GM21515 (cell line): Measurements from ENCODE around the gene TMEM232.
"Not testable (repeated sequence)": the region's sequence is repeated elsewhere in the genome, so short reads cannot be mapped to it uniquely, and the experiment has no call there.

Experiments used
- ATAC-seq: cut with Tn5 transposase; IDR thresholded peaks from one replicate; pipeline ENCODE4 v1.9.1; 2021; ENCODE audit not compliant: unreplicated experiment

Gene TMEM232

GRCh38 chr5:110536120-110537115 lies 190.1 kb downstream of the TMEM232 start:
- no peak for ATAC-seq

DNA sequence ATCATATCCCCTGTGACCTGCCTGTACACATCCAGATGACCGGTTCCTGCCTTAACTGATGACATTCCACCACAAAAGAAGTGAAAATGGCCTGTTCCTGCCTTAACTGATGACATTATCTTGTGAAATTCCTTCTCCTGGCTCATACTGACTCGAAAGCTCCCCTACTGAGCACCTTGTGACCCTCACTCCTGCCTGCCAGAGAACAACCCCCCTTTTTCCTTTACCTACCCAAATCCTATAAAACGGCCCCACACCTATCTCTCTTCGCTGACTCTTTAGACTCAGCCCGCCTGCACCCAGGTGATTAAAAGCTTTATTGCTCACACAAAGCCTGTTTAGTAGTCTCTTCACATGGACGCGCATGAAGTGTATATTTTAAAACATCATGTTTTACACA lies 191.3 kb downstream of the TMEM232 start:
- not testable (repeated sequence) for ATAC-seq

DNA sequence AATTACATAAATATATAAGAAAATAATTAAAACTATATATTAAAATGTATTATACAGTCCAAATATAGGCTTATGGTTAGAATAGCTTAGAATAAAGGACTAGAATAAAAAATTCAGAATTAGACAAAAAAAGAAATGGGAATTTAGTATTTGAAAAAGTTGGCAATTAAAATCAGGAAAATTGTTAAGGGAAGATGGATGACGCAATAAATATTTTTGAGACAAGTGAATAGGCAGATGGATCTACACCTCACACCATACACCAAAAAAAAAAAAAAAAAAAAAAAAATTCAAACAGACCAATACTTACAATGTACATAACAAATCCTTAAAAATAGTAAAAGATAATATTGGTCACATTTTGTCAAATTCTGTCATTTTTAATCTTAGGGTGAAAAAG lies 200.7 kb downstream of the TMEM232 start:
- ATAC-seq = no peak

DNA sequence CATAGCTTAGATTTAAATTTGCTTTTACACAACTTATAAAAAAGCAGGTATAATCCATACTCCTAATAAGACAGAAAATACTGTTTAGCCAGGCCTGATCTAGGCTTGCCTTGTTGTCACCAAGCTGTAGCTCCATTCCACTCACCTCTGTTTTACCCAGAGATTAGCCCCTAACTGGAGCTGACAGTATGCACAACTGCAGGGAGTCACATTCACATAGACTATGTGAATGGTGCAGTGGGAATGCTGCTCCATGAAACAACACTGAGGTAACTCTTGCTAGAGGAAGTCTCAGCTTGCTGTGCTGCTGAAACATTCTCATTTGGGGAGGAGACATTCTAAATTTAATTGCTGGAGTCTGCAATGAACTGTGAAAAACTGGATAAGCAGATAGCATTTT lies 209.1 kb downstream of the TMEM232 start:
- no peak for ATAC-seq

DNA sequence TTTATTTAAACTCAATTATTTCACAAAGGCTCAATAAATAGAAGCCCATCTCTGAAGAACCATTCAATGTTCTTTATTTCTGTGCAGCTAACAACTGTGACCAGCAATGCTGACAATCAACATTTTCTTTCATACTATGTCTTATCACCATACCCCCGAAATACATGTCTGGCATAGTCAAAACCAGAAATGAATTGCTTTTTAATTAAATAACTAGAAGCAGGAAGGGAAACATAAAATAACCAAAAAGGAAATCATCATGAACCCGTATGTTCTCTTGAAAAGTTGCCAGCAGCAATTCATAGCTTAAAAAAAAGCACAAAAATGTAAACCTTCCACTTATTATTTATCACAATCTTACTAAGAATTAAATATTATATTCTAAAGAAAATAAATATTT lies 212.4 kb downstream of the TMEM232 start:
- no peak for ATAC-seq

- no peak for ATAC-seq
Measured at GRCh38 chr5:110512266-110512665, 214.2 kb downstream of the TMEM232 start.

DNA sequence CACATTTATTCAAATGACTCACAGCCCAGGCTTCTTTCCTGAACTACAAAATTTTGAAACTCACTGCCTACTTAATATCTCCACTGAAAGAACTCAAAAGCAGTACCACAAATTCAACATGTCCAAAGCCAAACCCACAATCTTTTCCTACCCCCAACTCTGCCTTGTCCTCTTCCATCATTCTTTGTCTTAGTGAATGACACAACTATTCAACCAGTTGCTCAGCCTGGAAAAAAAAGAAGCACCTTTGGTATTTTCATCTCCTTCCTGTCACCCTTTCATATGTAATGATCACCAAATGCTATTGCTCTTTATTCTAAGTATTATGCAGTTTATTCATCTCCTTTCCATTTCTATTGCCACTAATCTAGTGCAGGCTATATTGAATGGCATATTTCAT lies 216.3 kb downstream of the TMEM232 start:
- ATAC-seq = no peak

GRCh38 chr5:110507972-110508371 lies 218.5 kb downstream of the TMEM232 start:
- ATAC-seq = no peak

- no peak for ATAC-seq
Measured at GRCh38 chr5:110506378-110506777, 220.1 kb downstream of the TMEM232 start.

- ATAC-seq = no peak
Measured at GRCh38 chr5:110496276-110496675, 230.2 kb downstream of the TMEM232 start.

- no peak for ATAC-seq
Measured at GRCh38 chr5:110492446-110492845, 234.0 kb downstream of the TMEM232 start.

GRCh38 chr5:110478895-110479294 lies 247.6 kb downstream of the TMEM232 start:
- no peak for ATAC-seq

DNA sequence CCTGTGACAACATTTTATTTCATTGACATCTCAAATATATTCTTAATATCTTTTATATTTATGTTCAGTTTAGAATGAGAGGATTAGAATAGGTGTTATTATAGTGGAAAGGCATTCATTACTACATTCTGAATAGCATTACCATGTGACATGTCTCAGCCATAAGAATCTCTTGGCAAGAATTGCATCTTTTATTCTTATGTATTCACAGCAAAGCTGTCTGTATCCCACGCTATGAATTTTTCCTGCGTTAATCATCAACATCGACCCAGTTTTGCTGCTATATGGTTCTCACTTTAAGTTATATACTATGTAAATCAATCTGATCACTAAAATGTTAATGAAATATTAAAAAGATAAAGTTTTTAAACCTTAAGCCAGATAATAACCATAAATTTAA lies 248.6 kb downstream of the TMEM232 start:
- no peak for ATAC-seq

- ATAC-seq = no peak
Measured at GRCh38 chr5:110476164-110476563, 250.3 kb downstream of the TMEM232 start.

DNA sequence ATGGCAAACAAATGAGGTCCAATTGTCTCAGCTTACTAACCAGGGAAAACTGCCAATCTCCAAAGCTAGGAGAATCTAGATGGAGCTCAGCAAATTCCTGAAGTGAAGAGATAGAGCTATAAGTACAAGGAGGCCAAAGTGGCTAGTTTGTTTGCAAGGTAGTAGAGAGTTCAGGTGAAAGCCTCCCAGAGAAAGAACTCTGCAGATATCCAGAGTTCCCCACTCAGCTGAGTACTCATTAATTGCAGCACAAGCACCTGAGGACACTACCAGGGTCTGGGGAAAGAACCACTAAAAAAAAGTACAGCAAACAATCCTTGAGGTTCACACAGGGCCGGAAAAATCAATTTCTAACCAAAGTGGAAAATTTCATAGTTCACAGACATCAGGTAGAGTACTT lies 250.9 kb downstream of the TMEM232 start:
- ATAC-seq = no peak

GRCh38 chr5:110469486-110469885 lies 257.0 kb downstream of the TMEM232 start:
- no peak for ATAC-seq

DNA sequence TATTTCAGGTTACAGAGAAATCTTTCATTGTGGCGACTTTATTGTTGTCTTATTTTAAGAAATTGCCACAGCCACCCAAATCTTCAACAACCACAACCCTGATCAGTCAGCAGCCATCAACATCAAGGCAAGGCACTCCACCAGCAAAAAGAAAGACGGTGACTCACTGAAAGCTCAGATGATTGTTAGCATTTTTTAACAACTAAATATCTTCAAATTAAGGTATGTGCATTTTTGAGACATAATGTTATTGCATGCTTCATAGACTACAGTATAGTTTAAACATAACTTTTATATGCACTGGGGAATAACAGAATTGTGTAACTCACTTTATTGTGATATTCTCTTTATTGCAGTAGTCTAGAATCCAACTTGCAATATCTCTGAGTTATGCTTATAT lies 263.4 kb downstream of the TMEM232 start:
- no peak for ATAC-seq

DNA sequence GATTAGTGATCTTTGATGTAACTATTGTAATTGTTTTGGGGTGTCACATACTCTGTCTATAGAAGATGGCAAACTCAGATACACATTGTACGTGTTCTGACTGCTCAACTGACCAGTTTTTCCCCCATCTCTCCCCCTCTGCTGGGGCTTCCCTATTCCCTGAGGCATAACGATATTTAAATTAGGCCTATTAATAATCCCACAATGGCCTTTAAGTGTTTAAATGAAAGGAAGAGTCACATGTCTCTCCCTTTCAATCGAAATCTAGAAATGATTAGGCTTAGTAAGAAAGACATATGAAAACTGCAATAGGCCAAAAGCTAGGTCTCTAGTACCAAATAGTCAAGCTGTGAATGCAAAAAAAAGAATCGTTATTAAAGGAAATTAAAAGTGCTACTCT lies 265.6 kb downstream of the TMEM232 start:
- no peak for ATAC-seq

GRCh38 chr5:110458313-110458712 lies 268.2 kb downstream of the TMEM232 start:
- no peak for ATAC-seq

DNA sequence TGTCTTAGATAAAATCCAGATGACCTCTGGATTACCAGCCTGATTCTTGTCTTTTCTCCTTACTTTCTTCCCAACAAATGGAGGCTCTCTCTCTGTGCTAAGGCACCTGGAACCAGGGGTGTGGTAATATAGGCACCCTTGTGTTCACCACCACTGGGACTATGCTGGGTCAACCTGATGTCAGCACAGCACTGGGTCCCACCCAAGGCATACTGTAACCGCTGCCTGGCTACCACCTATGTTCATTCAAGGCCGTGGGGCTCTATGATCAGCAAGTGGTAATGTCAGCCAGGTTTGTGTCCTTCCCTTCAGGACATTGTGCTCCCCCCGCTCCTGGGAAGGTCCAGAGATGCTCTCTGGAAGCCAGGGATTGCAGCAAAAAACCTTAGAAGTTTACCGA lies 283.6 kb downstream of the TMEM232 start:
- no peak for ATAC-seq

GRCh38 chr5:110441035-110441434 lies 285.4 kb downstream of the TMEM232 start:
- ATAC-seq = peak; percentile 65

DNA sequence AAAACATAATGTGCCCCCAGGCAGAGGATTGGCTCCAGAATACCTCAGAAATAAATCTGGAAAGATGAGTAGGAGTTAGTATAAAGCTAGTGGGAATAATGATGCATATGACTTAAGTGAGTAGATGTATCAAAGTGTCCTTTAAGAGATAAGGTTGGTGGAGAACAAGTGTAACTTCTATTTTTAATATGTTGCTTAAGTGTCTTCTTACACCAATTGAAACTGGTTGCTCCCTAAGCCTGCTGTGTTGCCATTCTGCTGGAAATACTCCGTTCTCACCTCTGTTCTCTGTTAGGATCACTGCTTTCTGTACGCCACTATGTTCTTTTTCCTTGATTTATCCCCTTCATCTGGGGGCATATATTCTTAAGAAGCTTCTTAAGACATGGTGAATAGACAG lies 286.4 kb downstream of the TMEM232 start:
- ATAC-seq = no peak

GRCh38 chr5:110439296-110439695 lies 287.2 kb downstream of the TMEM232 start:
- ATAC-seq = no peak
